22Rv1 (cell line): Measurements from ENCODE around the gene MYL9.

Source experiments
- ZFX ChIP-seq: fragments of 450-650 bp; IDR thresholded peaks from 2 replicates; pipeline ENCODE4 v1.6.1; 2017; ENCODE audit warnings: antibody characterized with exemption, borderline replicate concordance
- TF ChIP-seq, protein P1 (sequence below): fragments of 450-650 bp; IDR thresholded peaks from 2 replicates; pipeline ENCODE4 v1.5.1; 2017; ENCODE audit warnings: mild to moderate bottlenecking

DNA sequence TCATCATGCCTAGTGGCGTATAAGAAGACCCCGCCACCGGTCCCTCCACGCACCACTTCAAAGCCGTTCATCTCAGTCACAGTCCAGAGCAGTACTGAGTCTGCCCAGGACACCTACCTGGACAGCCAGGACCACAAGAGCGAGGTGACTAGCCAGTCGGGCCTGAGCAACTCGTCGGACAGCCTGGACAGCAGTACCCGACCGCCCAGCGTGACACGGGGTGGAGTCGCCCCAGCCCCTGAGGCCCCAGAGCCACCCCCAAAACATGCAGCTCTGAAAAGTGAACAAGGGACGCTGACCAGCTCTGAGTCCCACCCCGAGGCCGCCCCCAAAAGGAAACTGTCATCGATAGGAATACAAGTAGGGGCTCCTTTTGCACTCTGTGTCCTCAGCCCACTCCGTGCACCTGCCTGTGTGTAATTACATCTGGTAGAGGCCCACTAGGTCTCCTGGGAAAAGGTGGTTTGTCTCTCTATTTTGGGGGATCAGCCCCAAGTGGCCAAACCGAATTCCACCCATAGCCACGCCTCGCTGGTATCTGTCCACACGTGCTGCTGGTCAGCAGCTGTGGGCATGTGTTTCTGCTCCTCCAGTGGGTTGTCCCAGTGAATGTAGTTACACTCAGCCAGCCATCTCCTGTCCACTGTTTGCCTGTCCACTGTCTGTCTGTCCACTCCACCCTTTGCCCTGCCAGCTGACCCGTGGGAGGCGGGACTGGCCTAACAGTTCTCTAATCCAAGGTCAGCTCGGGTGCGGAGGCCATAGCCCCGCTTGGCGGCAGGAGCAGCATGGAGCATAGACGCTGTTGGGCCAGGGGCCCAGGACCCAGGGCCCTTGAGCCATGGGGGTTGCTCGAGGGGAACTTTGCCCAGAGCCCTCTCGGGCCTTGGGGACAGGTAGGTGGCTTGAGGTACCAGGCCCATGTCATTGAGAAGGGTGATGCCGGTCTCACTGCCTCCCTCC lies 44.3 kb upstream of the MYL9 start:
- TF ChIP-seq, protein P1, sequence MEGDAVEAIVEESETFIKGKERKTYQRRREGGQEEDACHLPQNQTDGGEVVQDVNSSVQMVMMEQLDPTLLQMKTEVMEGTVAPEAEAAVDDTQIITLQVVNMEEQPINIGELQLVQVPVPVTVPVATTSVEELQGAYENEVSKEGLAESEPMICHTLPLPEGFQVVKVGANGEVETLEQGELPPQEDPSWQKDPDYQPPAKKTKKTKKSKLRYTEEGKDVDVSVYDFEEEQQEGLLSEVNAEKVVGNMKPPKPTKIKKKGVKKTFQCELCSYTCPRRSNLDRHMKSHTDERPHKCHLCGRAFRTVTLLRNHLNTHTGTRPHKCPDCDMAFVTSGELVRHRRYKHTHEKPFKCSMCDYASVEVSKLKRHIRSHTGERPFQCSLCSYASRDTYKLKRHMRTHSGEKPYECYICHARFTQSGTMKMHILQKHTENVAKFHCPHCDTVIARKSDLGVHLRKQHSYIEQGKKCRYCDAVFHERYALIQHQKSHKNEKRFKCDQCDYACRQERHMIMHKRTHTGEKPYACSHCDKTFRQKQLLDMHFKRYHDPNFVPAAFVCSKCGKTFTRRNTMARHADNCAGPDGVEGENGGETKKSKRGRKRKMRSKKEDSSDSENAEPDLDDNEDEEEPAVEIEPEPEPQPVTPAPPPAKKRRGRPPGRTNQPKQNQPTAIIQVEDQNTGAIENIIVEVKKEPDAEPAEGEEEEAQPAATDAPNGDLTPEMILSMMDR: no peak
- TF ChIP-seq ZFX: no peak
